IPS-NIHi7 (cell line): ENCODE results near the gene WDR86.
A peak's percentile ranks its signal among the peaks of the same experiment; 100 is the strongest.

Source experiments
- DNase-seq: peaks from one replicate; pipeline ENCODE4 v3.0.0; 2012; ENCODE audit warnings: mixed read lengths; ENCODE audit errors: extremely low spot score

Gene WDR86

GRCh38 chr7:151406886-151407583 lies 2.8 kb downstream of the WDR86 start:
- DNase-seq = no peak

- no peak for DNase-seq
These were observed 3.6 kb downstream of the WDR86 start for GRCh38 chr7:151406051-151406875.

GRCh38 chr7:151405588-151405987 lies 4.2 kb downstream of the WDR86 start:
- DNase-seq = no peak

- no peak for DNase-seq
These were observed 4.8 kb downstream of the WDR86 start for GRCh38 chr7:151405056-151405455.

- no peak for DNase-seq
These were observed 5.4 kb downstream of the WDR86 start for GRCh38 chr7:151404216-151405011.

GRCh38 chr7:151403764-151404163 lies 6.1 kb downstream of the WDR86 start:
- no peak for DNase-seq

GRCh38 chr7:151402029-151402835 lies 7.6 kb downstream of the WDR86 start:
- no peak for DNase-seq

GRCh38 chr7:151400626-151401315 lies 9.1 kb downstream of the WDR86 start:
- no peak for DNase-seq

GRCh38 chr7:151399906-151400305 lies 9.9 kb downstream of the WDR86 start:
- DNase-seq = no peak

- DNase-seq = no peak
These were observed 10.6 kb downstream of the WDR86 start for GRCh38 chr7:151399305-151399601.

- no peak for DNase-seq
These were observed 11.2 kb downstream of the WDR86 start for GRCh38 chr7:151398446-151399304.

- DNase-seq = no peak
These were observed 12.8 kb downstream of the WDR86 start for GRCh38 chr7:151397026-151397425.

GRCh38 chr7:151396328-151396970 lies 13.4 kb downstream of the WDR86 start:
- no peak for DNase-seq

- peak; percentile 49 for DNase-seq
These were observed 14.8 kb downstream of the WDR86 start for GRCh38 chr7:151395036-151395367.

- DNase-seq = no peak
These were observed 15.5 kb downstream of the WDR86 start for GRCh38 chr7:151394076-151395035.

GRCh38 chr7:151393031-151393977 lies 16.5 kb downstream of the WDR86 start:
- DNase-seq = no peak

- no peak for DNase-seq
These were observed 17.4 kb downstream of the WDR86 start for GRCh38 chr7:151392426-151392825.
